Rectal smooth muscle tissue (tissue), 1 donor: Measurements from ENCODE around the gene TBC1D2.

ENCODE experiments used
- H3K27ac ChIP-seq: one replicate; pipeline ENCODE4 v1.7.0; 2013; ENCODE audit warnings: low read depth, low read length, inconsistent platforms
- H3K27me3 ChIP-seq: one replicate; pipeline ENCODE4 v1.7.0; 2013; ENCODE audit warnings: low read length; ENCODE audit not compliant: control insufficient read depth, insufficient read depth
- H3K36me3 ChIP-seq: one replicate; pipeline ENCODE4 v1.7.0; 2013; ENCODE audit warnings: low read length; ENCODE audit not compliant: control insufficient read depth, insufficient read depth
- H3K4me1 ChIP-seq: one replicate; pipeline ENCODE4 v1.7.0; 2013; ENCODE audit warnings: low read length; ENCODE audit not compliant: control insufficient read depth, insufficient read depth
- H3K4me3 ChIP-seq: one replicate; pipeline ENCODE4 v1.7.0; 2013; ENCODE audit warnings: low read length
- H3K9ac ChIP-seq: one replicate; pipeline ENCODE4 v1.7.0; 2013; ENCODE audit warnings: low read length

Gene TBC1D2

GRCh38 chr9:98206754-98207153, 48.7 kb downstream of the TBC1D2 start:
- no peaks in the 10 kb centered on the region for H3K4me1 ChIP-seq
- no peak overlapping the region for H3K9ac ChIP-seq

DNA sequence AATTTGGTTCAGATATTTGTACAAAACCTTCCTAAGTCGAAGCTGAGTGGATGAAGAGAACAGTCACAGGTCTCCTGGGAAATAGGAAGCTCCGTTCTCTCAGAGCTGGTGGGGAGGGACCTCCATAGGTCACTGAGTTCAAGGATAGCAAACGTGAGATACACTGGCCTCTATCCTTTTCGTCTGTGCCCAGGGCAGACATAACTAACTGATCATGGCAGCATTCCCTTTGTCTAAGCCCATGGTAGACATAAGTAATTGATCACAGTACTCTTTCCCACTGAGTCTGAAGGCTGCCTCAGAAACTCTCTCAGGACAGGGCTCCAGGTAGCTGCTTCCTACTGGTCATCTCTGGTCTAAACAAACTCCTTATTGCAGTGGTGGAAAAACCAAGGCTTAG, 50.8 kb downstream of the TBC1D2 start:
- no peak overlapping the region for H3K9ac ChIP-seq
- H3K4me1 ChIP-seq, result no peaks in the 10 kb centered on the region
- no peak overlapping the region for H3K4me3 ChIP-seq
- H3K36me3 ChIP-seq, result peaks cover 3% of the 10 kb centered on the region
- H3K27ac ChIP-seq, result no peak overlapping the region
- H3K27me3 ChIP-seq, result no peaks in the 10 kb centered on the region

More at GRCh38 chr9:98206754-98207153, 48.7 kb downstream of the TBC1D2 start:
- H3K27ac ChIP-seq, result no peak overlapping the region
- H3K4me3 ChIP-seq, result no peak overlapping the region
- peaks cover 8% of the 10 kb centered on the region for H3K36me3 ChIP-seq
- no peaks in the 10 kb centered on the region for H3K27me3 ChIP-seq

GRCh38 chr9:98203153-98203552, 52.3 kb downstream of the TBC1D2 start:
- no peaks in the 10 kb centered on the region for H3K27me3 ChIP-seq
- no peak overlapping the region for H3K9ac ChIP-seq
- H3K27ac ChIP-seq, result no peak overlapping the region
- H3K36me3 ChIP-seq, result no peaks in the 10 kb centered on the region
- H3K4me1 ChIP-seq, result no peaks in the 10 kb centered on the region
- H3K4me3 ChIP-seq, result no peak overlapping the region

GRCh38 chr9:98202252-98202651, 53.2 kb downstream of the TBC1D2 start:
- Histone ChIP-seq H3K9ac (no peak overlapping the region), H3K36me3 (no peaks in the 10 kb centered on the region), H3K27me3 (no peaks in the 10 kb centered on the region), H3K4me1 (no peaks in the 10 kb centered on the region), H3K27ac (no peak overlapping the region), H3K4me3 (no peak overlapping the region)

- Histone ChIP-seq H3K4me3 (no peak overlapping the region), H3K9ac (no peak overlapping the region), H3K27me3 (no peaks in the 10 kb centered on the region), H3K27ac (no peak overlapping the region), H3K4me1 (no peaks in the 10 kb centered on the region), H3K36me3 (no peaks in the 10 kb centered on the region)
Measured at GRCh38 chr9:98201749-98202148, 53.7 kb downstream of the TBC1D2 start.

DNA sequence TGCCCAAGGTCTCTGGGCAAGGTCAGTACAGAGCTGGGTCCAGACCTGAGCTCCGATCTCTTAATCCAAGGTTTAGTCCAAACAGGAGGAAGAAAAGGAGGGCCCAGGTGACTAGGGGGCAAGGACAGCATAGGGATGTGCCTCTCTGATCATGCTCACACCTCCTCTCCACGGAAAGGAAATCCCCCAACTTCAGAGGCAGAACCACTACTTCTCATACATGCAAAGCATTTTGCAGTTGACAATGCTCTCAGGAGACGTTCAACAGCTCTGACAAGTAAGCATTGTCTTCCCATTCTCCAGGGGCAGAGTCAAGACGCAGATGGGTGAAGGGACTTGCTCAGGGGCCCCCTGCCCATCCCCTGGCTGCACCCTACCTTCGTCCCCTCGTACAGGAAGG, 54.3 kb downstream of the TBC1D2 start:
- H3K4me3 ChIP-seq, result no peak overlapping the region
- no peaks in the 10 kb centered on the region for H3K4me1 ChIP-seq
- no peaks in the 10 kb centered on the region for H3K36me3 ChIP-seq
- H3K27ac ChIP-seq, result no peak overlapping the region
- no peak overlapping the region for H3K9ac ChIP-seq
- H3K27me3 ChIP-seq, result no peaks in the 10 kb centered on the region

DNA sequence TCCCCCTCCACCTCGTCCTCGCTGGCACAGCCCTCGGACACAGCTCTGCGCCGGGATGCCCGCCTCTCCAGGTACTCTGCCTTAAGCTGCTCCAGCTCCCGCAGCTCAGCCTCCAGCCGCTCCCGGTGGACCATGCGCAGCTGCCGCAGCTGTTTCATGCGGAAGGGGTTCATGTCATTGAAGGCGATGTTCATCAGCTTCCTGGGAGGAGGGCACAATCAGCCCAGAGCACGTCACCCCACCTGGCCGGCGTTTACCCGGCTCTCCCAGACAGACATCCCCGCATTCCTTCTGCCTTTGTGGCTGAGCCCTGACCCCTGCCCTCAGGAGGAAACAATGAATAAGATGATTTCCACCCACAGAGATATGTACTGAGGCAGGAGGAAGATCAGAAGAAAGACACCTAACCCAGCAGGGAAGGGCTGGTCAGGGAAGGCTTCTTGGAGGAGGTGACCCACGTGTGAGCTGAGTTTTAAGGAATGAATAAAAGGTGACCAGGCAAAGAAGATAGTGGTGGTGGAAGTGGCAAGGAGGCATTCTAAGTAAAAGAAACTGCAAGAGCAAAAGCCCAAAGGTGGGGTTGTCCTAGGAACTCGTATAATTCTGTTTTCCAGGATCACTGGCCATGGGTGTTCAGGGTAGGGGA, 55.9 kb downstream of the TBC1D2 start:
- H3K4me1 ChIP-seq, result no peaks in the 10 kb centered on the region
- no peaks in the 10 kb centered on the region for H3K27me3 ChIP-seq
- H3K36me3 ChIP-seq, result no peaks in the 10 kb centered on the region
- no peak overlapping the region for H3K27ac ChIP-seq
- no peak overlapping the region for H3K4me3 ChIP-seq
- H3K9ac ChIP-seq, result no peak overlapping the region

GRCh38 chr9:98195671-98196070, 59.8 kb downstream of the TBC1D2 start:
- Histone ChIP-seq H3K4me1 (no peaks in the 10 kb centered on the region), H3K9ac (no peak overlapping the region), H3K27me3 (no peaks in the 10 kb centered on the region), H3K4me3 (no peak overlapping the region), H3K27ac (no peak overlapping the region), H3K36me3 (no peaks in the 10 kb centered on the region)

DNA sequence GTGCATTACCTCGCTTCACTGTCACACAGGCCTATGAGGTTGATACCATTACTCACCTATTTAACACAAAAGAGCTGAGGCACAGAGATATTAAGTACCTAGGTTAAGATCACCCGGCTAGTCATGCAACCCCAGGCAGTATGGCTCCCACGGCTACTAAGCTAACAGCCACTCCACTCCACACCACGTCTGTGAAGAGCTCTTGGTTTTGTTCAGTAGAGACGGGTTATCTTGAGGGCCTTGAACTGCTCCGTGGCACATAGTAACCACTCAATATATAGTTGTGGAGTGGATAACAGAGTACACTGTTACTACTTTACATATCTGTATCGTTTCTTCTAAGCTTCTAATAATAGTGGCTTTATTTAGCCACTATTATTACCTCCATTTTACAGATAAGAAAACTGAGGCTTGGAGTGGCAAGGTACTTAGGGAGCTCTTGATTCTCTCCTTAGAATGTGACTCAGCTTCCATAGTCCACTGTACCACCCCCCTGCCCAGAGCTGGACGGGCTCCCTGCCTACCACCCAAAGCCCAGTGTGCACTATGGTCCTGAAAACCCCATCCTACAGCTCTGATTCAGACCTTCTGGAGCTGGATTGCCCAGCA, 62.0 kb downstream of the TBC1D2 start:
- Histone ChIP-seq H3K27me3 (no peaks in the 10 kb centered on the region), H3K9ac (peak overlapping the region; percentile 38), H3K27ac (no peak overlapping the region), H3K4me3 (peak overlapping the region; percentile 88), H3K36me3 (no peaks in the 10 kb centered on the region), H3K4me1 (no peaks in the 10 kb centered on the region)

GRCh38 chr9:98192503-98193335, 62.7 kb downstream of the TBC1D2 start, which contains the start of gene CORO2A:
CORO2A (minus strand) TSS chr9:98192637; CDS start chr9:98157660, 34,977 bp downstream.
- Histone ChIP-seq H3K36me3 (no peaks in the 10 kb centered on the region), H3K27ac (no peak within 1 kb of the TSS), H3K4me3 (peak within 1 kb of the TSS; percentile 88), H3K27me3 (no peaks in the 10 kb centered on the region), H3K4me1 (no peaks in the 10 kb centered on the region), H3K9ac (peak within 1 kb of the TSS; percentile 38)

DNA sequence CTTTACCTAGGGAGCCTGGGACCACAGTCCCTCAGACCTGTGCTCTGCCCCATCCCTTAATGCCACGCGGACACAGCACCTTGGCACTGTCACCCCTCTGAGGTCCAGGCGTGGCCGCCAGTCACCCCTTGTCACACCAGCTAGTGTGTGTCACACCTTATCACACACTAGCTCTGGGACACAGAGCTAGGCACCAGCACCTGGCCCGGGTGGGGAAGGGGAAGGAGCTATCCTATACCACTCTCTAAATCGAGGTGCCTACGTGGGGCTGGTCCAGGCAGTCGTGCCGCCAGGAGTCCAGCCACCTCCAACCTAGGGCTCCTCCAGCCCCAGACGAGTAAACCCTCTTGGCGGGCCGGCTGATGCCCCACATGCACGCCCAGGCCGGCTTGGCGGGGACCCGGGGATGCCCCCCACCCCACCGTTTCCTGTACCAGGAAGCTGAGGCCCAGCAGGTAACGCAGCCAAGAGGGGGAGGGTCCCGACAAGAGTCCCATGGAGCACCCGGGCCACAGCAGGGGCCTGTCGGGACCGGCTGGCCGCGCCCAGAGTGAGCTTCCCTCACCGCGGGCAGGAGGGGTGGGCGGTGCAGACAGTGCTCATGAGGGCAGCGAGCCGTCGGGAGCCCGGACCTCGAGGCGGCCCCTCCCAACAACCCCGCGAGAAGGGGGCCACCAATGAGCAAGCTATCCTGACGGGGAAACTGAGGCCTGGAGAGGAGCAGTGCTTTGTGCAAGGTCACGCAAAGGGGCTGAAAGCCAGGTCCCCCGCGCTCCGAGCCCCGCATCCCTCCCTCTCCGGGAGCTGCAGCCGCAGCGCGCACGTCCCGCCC, 63.6 kb downstream of the TBC1D2 start:
- H3K27me3 ChIP-seq, result no peaks in the 10 kb centered on the region
- peak overlapping the region; percentile 80 for H3K4me3 ChIP-seq
- no peaks in the 10 kb centered on the region for H3K4me1 ChIP-seq
- no peak overlapping the region for H3K27ac ChIP-seq
- H3K9ac ChIP-seq, result no peak overlapping the region
- no peaks in the 10 kb centered on the region for H3K36me3 ChIP-seq

- H3K27me3 ChIP-seq, result no peaks in the 10 kb centered on the region
- H3K9ac ChIP-seq, result no peak overlapping the region
- no peaks in the 10 kb centered on the region for H3K36me3 ChIP-seq
- no peak overlapping the region for H3K27ac ChIP-seq
- no peak overlapping the region for H3K4me3 ChIP-seq
- no peaks in the 10 kb centered on the region for H3K4me1 ChIP-seq
Measured at GRCh38 chr9:98191181-98191608, 64.3 kb downstream of the TBC1D2 start.
